ENCODE measurements around the gene NKPD1.

- no peak for TF ChIP-seq EZH2phosphoT487 (IDR thresholded peaks at IDR 0.05; ENCODE audit: low read depth)
- no peak for TF ChIP-seq CTCF (IDR thresholded peaks at IDR 0.05; ENCODE audit: low read depth, low read length)
Observed at GRCh38 chr19:45159971-45160324, 834 bp downstream of the NKPD1 start.

Data from OCI-LY3 (cell line).